ENCODE measurements around the gene TEX2. TPM values are rescaled to one million over a fixed set of nuclear protein-coding genes. Genes with fewer than 3 reads are reported as not detected.

TEX2 gene
- total RNA-seq, 1 experiment from 2014 or later: 27.9 TPM

GRCh38 chr17:64205804-64206203, 57.3 kb downstream of the TEX2 start:
- CTCF ChIA-PET: interaction anchor here (0.6 kb wide), 1 partner anchor 328 kb away, joined by 7 read pairs; no protein-coding TSS in a partner anchor
- Histone ChIP-seq H4K20me1 (ENCODE audit: insufficient read depth) (no peaks in the 10 kb centered on the region), H3K27me3 (ENCODE audit: insufficient read depth, low read depth) (no peaks in the 10 kb centered on the region), H3K4me3 (no peak overlapping the region), H3K9me3 (ENCODE audit: insufficient read depth, low read depth) (no peaks in the 10 kb centered on the region), H3K27ac (no peak overlapping the region), H3K4me2 (no peak overlapping the region), H3F3A (ENCODE audit: insufficient read depth, low read depth) (peaks cover 10% of the 10 kb centered on the region), H2AFZ (no peak overlapping the region), H3K4me1 (replicated peaks; ENCODE audit: insufficient read depth) (peaks cover 11% of the 10 kb centered on the region), H3K9me2 (ENCODE audit: insufficient read depth) (no peaks in the 10 kb centered on the region), H3K79me2 (ENCODE audit: low read depth) (no peaks in the 10 kb centered on the region), H3K36me3 (ENCODE audit: low read depth) (no peaks in the 10 kb centered on the region)
- no TSS peak for BruUV-seq (replicated peaks)
- intact Hi-C loops (cut with micrococcal nuclease; ENCODE audit: unreplicated experiment): no loop called here
- TF ChIP-seq EZH2 (IDR thresholded peaks at IDR 0.05; ENCODE audit: low read depth) (no peak), CTCF (conservative IDR thresholded peaks at IDR 0.05) (no peak)
- DNase-seq: no peak
- POLR2A ChIA-PET (ENCODE audit: unreplicated experiment): no interaction called here

- POLR2A ChIA-PET (ENCODE audit: unreplicated experiment): no interaction called here
- intact Hi-C loops (cut with micrococcal nuclease; ENCODE audit: unreplicated experiment): loop anchor here (5.0 kb wide), 2 partner anchors 56 to 79 kb away; no protein-coding TSS in a partner anchor
- BruUV-seq (replicated peaks): no TSS peak
Observed at GRCh38 chr17:64203630-64204029, 59.4 kb downstream of the TEX2 start.

GRCh38 chr17:64202683-64203344, 60.2 kb downstream of the TEX2 start:
- CTCF ChIA-PET: interaction anchor here (0.6 to 0.8 kb wide), 4 partner anchors 26 to 131 kb away, joined by 3 to 4 read pairs (median 4); no protein-coding TSS in a partner anchor
- DNase-seq: peak; percentile 54 to 84
- Histone ChIP-seq H3K4me3 (no peak overlapping the region), H3K4me2 (no peak overlapping the region), H3K9me2 (ENCODE audit: insufficient read depth) (no peaks in the 10 kb centered on the region), H4K20me1 (ENCODE audit: insufficient read depth) (no peaks in the 10 kb centered on the region), H3K36me3 (ENCODE audit: low read depth) (no peaks in the 10 kb centered on the region), H3F3A (ENCODE audit: insufficient read depth, low read depth) (peaks cover 10% of the 10 kb centered on the region), H2AFZ (no peak overlapping the region), H3K9me3 (ENCODE audit: insufficient read depth, low read depth) (no peaks in the 10 kb centered on the region), H3K4me1 (replicated peaks; ENCODE audit: insufficient read depth) (peaks cover 11% of the 10 kb centered on the region), H3K79me2 (ENCODE audit: low read depth) (no peaks in the 10 kb centered on the region), H3K27me3 (ENCODE audit: insufficient read depth, low read depth) (no peaks in the 10 kb centered on the region), H3K27ac (no peak overlapping the region)
- POLR2A ChIA-PET (ENCODE audit: unreplicated experiment): interaction anchor here (0.7 to 1.0 kb wide), 2 partner anchors 55 to 57 kb away, joined by 6 to 13 read pairs; no protein-coding TSS in a partner anchor
- no TSS peak for BruUV-seq (replicated peaks)
- TF ChIP-seq CTCF (conservative IDR thresholded peaks at IDR 0.05) (no peak), EZH2 (IDR thresholded peaks at IDR 0.05; ENCODE audit: low read depth) (no peak)
- intact Hi-C loops (cut with micrococcal nuclease; ENCODE audit: unreplicated experiment): loop anchor here (5.0 kb wide), 2 partner anchors 56 to 79 kb away; no protein-coding TSS in a partner anchor

More at GRCh38 chr17:64203630-64204029, 59.4 kb downstream of the TEX2 start:
- H4K20me1 ChIP-seq (ENCODE audit: insufficient read depth): no peaks in the 10 kb centered on the region
- TF ChIP-seq EZH2 (IDR thresholded peaks at IDR 0.05; ENCODE audit: low read depth): no peak
- no peak for TF ChIP-seq CTCF (conservative IDR thresholded peaks at IDR 0.05)
- no peak overlapping the region for H3K4me2 ChIP-seq
- H3K4me1 ChIP-seq (replicated peaks; ENCODE audit: insufficient read depth): peaks cover 11% of the 10 kb centered on the region
- no peaks in the 10 kb centered on the region for H3K27me3 ChIP-seq (ENCODE audit: insufficient read depth, low read depth)
- H3K4me3 ChIP-seq: no peak overlapping the region
- no peaks in the 10 kb centered on the region for H3K9me2 ChIP-seq (ENCODE audit: insufficient read depth)
- H3K36me3 ChIP-seq (ENCODE audit: low read depth): no peaks in the 10 kb centered on the region
- CTCF ChIA-PET: no interaction called here
- DNase-seq: no peak
- H3F3A ChIP-seq (ENCODE audit: insufficient read depth, low read depth): peaks cover 10% of the 10 kb centered on the region
- H3K9me3 ChIP-seq (ENCODE audit: insufficient read depth, low read depth): no peaks in the 10 kb centered on the region
- no peak overlapping the region for H2AFZ ChIP-seq
- H3K27ac ChIP-seq: no peak overlapping the region
- H3K79me2 ChIP-seq (ENCODE audit: low read depth): no peaks in the 10 kb centered on the region

All from PC-9 (cell line).